ENCODE measurements around the gene ELFN1. TPM values are rescaled to one million over a fixed set of nuclear protein-coding genes. Genes with fewer than 3 reads are reported as not detected.

Gene ELFN1
- total RNA-seq, 1 donor from 2014 or later: 2.2 TPM

DNA sequence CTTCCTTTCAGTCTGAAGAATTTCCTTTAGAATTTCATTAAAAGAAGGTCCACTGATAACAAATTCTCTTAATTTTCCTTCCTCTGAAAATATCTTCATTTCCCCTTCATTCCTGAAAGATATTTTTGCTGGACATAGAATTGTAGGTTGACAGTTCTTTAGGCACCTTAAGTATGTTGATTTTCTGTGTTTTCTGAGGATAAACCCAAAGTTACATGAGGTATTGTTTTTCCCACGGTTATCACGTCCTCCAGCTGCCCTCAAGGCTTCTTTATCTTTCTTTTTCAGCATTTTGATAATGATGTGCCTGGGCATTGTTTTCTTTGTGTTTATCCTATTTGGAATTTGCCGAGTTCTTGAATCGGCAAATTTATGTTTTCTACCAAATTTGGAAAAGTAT is 105.3 kb downstream of the ELFN1 start:
- no peak overlapping the region for H3K27ac ChIP-seq

DNA sequence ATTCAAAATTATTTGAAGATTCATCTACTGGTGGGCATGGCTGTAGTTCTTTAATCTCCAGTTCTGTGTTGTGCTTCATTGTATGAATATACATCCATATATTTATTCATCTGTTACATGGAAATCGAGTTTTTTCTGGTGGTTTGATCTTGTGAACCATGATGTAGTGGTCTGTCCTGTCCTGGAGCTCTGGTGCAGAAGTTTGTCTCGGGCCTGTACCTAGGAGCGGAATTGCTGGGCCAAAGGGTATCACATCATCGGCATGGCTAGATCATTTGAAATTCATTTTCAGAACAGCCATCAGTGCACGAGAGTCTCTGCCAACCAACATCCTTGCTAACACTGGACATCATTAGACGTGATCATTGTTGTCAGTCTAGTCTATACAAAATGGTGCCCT is 107.0 kb downstream of the ELFN1 start:
- Histone ChIP-seq H3K27me3 (no peaks in the 10 kb centered on the region), H3K36me3 (no peaks in the 10 kb centered on the region), H3K9me3 (no peaks in the 10 kb centered on the region), H3K27ac (no peak overlapping the region), H3K4me1 (peaks cover 3% of the 10 kb centered on the region), H3K4me3 (no peak overlapping the region)
- intact Hi-C loops (cut with DNase I): no loop called here
- TF ChIP-seq, protein P1, sequence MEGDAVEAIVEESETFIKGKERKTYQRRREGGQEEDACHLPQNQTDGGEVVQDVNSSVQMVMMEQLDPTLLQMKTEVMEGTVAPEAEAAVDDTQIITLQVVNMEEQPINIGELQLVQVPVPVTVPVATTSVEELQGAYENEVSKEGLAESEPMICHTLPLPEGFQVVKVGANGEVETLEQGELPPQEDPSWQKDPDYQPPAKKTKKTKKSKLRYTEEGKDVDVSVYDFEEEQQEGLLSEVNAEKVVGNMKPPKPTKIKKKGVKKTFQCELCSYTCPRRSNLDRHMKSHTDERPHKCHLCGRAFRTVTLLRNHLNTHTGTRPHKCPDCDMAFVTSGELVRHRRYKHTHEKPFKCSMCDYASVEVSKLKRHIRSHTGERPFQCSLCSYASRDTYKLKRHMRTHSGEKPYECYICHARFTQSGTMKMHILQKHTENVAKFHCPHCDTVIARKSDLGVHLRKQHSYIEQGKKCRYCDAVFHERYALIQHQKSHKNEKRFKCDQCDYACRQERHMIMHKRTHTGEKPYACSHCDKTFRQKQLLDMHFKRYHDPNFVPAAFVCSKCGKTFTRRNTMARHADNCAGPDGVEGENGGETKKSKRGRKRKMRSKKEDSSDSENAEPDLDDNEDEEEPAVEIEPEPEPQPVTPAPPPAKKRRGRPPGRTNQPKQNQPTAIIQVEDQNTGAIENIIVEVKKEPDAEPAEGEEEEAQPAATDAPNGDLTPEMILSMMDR (IDR thresholded peaks at IDR 0.05): no peak
- no peak for TF ChIP-seq POLR2AphosphoS5 (IDR thresholded peaks at IDR 0.05; ENCODE audit: insufficient read depth in 1 of 2, low read depth in 1 of 2)
- no peak for TF ChIP-seq POLR2A (IDR thresholded peaks at IDR 0.05)
- no peak for DNase-seq (ENCODE audit: extremely low spot score in 2 of 2)

More for the DNA sequence above, 105.3 kb downstream of the ELFN1 start:
- no peaks in the 10 kb centered on the region for H3K4me1 ChIP-seq
- no peaks in the 10 kb centered on the region for H3K27me3 ChIP-seq
- H3K9me3 ChIP-seq: no peaks in the 10 kb centered on the region
- intact Hi-C loops (cut with DNase I): no loop called here
- TF ChIP-seq POLR2AphosphoS5 (IDR thresholded peaks at IDR 0.05; ENCODE audit: insufficient read depth in 1 of 2, low read depth in 1 of 2) (no peak), POLR2A (IDR thresholded peaks at IDR 0.05) (no peak)
- TF ChIP-seq, protein P1 (IDR thresholded peaks at IDR 0.05): no peak
- H3K36me3 ChIP-seq: no peaks in the 10 kb centered on the region
- DNase-seq (ENCODE audit: extremely low spot score in 2 of 2): no peak
- H3K4me3 ChIP-seq: no peak overlapping the region

DNA sequence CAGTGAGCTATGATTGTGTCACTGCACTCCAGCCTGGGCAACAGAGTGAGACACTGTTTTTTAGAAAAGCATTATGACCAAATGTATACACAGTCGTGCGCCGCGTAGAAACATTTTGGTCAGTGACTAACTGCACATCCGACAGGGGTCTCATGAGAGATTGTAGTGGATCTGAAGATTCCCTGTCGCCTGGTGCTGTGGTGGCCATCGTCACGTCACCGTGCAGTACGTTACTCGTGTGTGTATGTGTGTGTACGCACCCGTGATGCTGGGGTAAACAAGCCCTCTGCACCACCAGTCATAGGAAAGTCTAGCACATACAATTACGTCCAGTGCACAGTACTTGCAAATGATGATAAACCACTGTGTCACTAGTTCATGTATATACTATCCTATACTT is 109.4 kb downstream of the ELFN1 start:
- no peak for DNase-seq (ENCODE audit: extremely low spot score in 2 of 2)

DNA sequence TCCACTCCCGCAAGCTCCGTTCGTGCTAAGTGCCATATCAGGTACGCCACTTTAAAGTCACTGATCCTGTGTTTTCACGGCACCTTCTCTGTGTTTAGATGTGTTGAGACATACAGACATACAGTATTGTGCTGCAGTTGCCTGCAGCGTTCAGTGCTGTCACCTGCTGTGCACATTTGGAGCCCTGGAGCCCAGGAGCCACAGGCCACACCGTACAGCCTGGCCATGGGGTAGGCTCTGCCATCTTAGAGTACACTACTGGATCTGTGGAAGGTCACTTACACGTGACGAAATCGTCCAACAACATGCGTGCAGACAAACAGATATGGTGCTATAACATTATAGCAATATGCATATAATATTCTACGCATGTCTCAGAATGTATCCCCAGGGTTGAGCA is 111.3 kb downstream of the ELFN1 start:
- Histone ChIP-seq H3K4me1 (peaks cover 10% of the 10 kb centered on the region), H3K27ac (no peak overlapping the region), H3K9me3 (no peaks in the 10 kb centered on the region), H3K27me3 (no peaks in the 10 kb centered on the region), H3K36me3 (no peaks in the 10 kb centered on the region), H3K4me3 (no peak overlapping the region)
- no peak for DNase-seq (ENCODE audit: extremely low spot score in 2 of 2)
- intact Hi-C loops (cut with DNase I): no loop called here
- TF ChIP-seq, protein P1 (IDR thresholded peaks at IDR 0.05): no peak
- no peak for TF ChIP-seq POLR2A (IDR thresholded peaks at IDR 0.05)
- TF ChIP-seq POLR2AphosphoS5 (IDR thresholded peaks at IDR 0.05; ENCODE audit: insufficient read depth in 1 of 2, low read depth in 1 of 2): no peak

More for the DNA sequence above, 109.4 kb downstream of the ELFN1 start:
- Histone ChIP-seq H3K9me3 (no peaks in the 10 kb centered on the region), H3K27ac (no peak overlapping the region), H3K36me3 (no peaks in the 10 kb centered on the region), H3K27me3 (no peaks in the 10 kb centered on the region), H3K4me3 (no peak overlapping the region), H3K4me1 (peaks cover 10% of the 10 kb centered on the region)
- TF ChIP-seq POLR2AphosphoS5 (IDR thresholded peaks at IDR 0.05; ENCODE audit: insufficient read depth in 1 of 2, low read depth in 1 of 2) (no peak), POLR2A (IDR thresholded peaks at IDR 0.05) (no peak)
- TF ChIP-seq, protein P1 (IDR thresholded peaks at IDR 0.05): no peak
- intact Hi-C loops (cut with DNase I): no loop called here

DNA sequence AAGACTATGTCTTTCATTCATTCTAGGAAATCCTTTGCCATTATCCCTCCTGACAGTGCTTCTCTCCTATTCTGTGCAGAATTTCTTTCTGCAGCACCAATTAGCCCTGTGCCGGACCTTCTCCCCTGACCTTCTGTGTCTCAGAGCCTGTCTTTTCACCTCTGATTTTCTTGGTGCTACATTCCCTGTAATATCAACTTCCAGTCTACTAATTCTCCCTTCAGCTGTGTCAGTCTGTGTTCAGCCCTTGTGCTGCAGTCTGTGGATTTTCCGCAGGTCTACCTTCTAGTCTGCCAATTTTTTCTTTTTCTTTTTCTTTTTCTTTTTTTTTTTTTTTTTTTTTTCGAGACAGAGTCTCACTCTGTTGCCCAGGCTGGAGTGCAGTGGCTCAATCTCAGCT is 115.8 kb downstream of the ELFN1 start:
- H3K27me3 ChIP-seq: no peaks in the 10 kb centered on the region
- no peaks in the 10 kb centered on the region for H3K9me3 ChIP-seq
- H3K4me3 ChIP-seq: no peak overlapping the region
- TF ChIP-seq, protein P1 (IDR thresholded peaks at IDR 0.05): no peak
- TF ChIP-seq POLR2AphosphoS5 (IDR thresholded peaks at IDR 0.05; ENCODE audit: insufficient read depth in 1 of 2, low read depth in 1 of 2) (no peak), POLR2A (IDR thresholded peaks at IDR 0.05) (no peak)
- peaks cover 10% of the 10 kb centered on the region for H3K4me1 ChIP-seq
- H3K36me3 ChIP-seq: no peaks in the 10 kb centered on the region
- intact Hi-C loops (cut with DNase I): no loop called here
- no peak for DNase-seq (ENCODE audit: extremely low spot score in 2 of 2)
- no peak overlapping the region for H3K27ac ChIP-seq
